T1000 (cell line): ENCODE results near the gene DENND6B.

Experiments used
- DNase-seq: peaks from one replicate; lab custom pipeline; 2025; ENCODE audit warnings: mixed read lengths; lab: John Stamatoyannopoulos, UW

The DENND6B gene

GRCh38 chr22:50315289-50316113 lies 11.3 kb downstream of the DENND6B start:
- no peak for DNase-seq

- no peak for DNase-seq
Measured at GRCh38 chr22:50314455-50315288, 12.1 kb downstream of the DENND6B start.

GRCh38 chr22:50314081-50314454 lies 12.7 kb downstream of the DENND6B start:
- no peak for DNase-seq

GRCh38 chr22:50313600-50313999 lies 13.2 kb downstream of the DENND6B start:
- no peak for DNase-seq

- no peak for DNase-seq
Measured at GRCh38 chr22:50313021-50313420, 13.8 kb downstream of the DENND6B start.

GRCh38 chr22:50312371-50312770 lies 14.4 kb downstream of the DENND6B start:
- DNase-seq, result no peak

GRCh38 chr22:50311606-50312351 lies 15.0 kb downstream of the DENND6B start:
- no peak for DNase-seq

- no peak for DNase-seq
Measured at GRCh38 chr22:50310949-50311444, 15.8 kb downstream of the DENND6B start.

GRCh38 chr22:50310031-50310722 lies 16.6 kb downstream of the DENND6B start:
- no peak for DNase-seq

GRCh38 chr22:50309601-50309991 lies 17.2 kb downstream of the DENND6B start:
- DNase-seq, result no peak

GRCh38 chr22:50308986-50309600 lies 17.7 kb downstream of the DENND6B start:
- no peak for DNase-seq

GRCh38 chr22:50308597-50308935 lies 18.2 kb downstream of the DENND6B start:
- DNase-seq, result no peak

GRCh38 chr22:50307890-50308596 lies 18.8 kb downstream of the DENND6B start:
- DNase-seq, result no peak

- DNase-seq, result peak; percentile 33
Measured at GRCh38 chr22:50306753-50307749, 19.8 kb downstream of the DENND6B start, which contains the start of gene PLXNB2. Gene PLXNB2, minus strand, starts transcription at chr22:50307646. Its CDS starts 17,062 bp downstream, at chr22:50290584.

GRCh38 chr22:50305923-50306566 lies 20.8 kb downstream of the DENND6B start:
- peak; percentile 67 for DNase-seq

GRCh38 chr22:50305393-50305922 lies 21.4 kb downstream of the DENND6B start:
- DNase-seq, result no peak

GRCh38 chr22:50304528-50305392 lies 22.1 kb downstream of the DENND6B start:
- DNase-seq, result no peak
